Mammary epithelial cell (primary cell): ENCODE results near the gene NCAPG2.

Experiments used
- EZH2 ChIP-seq: IDR thresholded peaks from 2 replicates; pipeline ENCODE4 v1.6.1; 2012; ENCODE audit warnings: low read length, inconsistent platforms, borderline replicate concordance
- TF ChIP-seq, protein P1 (sequence below), 2 donors: IDR thresholded peaks in 1 of 2; conservative IDR thresholded peaks in 1 of 2; 2 replicates each; pipeline ENCODE4 v1.5.1; 2011 to 2012; ENCODE audit warnings: inconsistent platforms in 2 of 2, low read length in 2 of 2, mild to moderate bottlenecking in 2 of 2, control low read depth in 1 of 2, low read depth in 1 of 2; ENCODE audit not compliant: insufficient read depth in 1 of 2; ENCODE audit errors: extremely low read depth in 1 of 2

DNA sequence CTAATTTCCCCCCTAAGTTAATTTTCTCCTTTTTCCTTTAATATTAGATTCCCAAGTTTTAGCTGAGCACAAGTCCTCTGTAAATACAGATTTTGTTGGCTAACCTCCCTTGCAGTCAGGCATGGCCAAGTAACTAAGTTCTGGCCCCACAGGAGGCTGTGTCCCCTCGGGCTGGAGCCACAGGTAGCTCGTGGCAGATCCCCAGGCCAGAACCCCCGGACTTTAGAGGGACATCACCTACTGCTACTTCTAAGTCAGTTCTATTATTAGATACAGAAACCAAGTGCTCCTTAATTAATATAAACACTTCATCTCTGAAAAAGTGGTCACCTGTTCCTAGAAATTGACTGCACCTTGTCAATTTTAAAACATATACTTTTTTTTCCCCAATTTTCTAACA, 46.1 kb upstream of the NCAPG2 start:
- TF ChIP-seq, protein P1, sequence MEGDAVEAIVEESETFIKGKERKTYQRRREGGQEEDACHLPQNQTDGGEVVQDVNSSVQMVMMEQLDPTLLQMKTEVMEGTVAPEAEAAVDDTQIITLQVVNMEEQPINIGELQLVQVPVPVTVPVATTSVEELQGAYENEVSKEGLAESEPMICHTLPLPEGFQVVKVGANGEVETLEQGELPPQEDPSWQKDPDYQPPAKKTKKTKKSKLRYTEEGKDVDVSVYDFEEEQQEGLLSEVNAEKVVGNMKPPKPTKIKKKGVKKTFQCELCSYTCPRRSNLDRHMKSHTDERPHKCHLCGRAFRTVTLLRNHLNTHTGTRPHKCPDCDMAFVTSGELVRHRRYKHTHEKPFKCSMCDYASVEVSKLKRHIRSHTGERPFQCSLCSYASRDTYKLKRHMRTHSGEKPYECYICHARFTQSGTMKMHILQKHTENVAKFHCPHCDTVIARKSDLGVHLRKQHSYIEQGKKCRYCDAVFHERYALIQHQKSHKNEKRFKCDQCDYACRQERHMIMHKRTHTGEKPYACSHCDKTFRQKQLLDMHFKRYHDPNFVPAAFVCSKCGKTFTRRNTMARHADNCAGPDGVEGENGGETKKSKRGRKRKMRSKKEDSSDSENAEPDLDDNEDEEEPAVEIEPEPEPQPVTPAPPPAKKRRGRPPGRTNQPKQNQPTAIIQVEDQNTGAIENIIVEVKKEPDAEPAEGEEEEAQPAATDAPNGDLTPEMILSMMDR (conservative IDR thresholded peaks at IDR 0.05 in 1 of 2, IDR thresholded peaks at IDR 0.05 in 1 of 2; ENCODE audit: extremely low read depth in 1 of 2, insufficient read depth in 1 of 2, low read depth in 1 of 2, low read length in 2 of 2), result no peak
- no peak for TF ChIP-seq EZH2
